GM21529 (cell line): ENCODE measurements around the gene OBP2B.
"Not testable (repeated sequence)": the region's sequence is repeated elsewhere in the genome, so short reads cannot be mapped to it uniquely, and the experiment has no call there.

Experiments used
- ATAC-seq: cut with Tn5 transposase; IDR thresholded peaks from one replicate; pipeline ENCODE4 v1.9.1; 2021; ENCODE audit not compliant: unreplicated experiment

Gene OBP2B

DNA sequence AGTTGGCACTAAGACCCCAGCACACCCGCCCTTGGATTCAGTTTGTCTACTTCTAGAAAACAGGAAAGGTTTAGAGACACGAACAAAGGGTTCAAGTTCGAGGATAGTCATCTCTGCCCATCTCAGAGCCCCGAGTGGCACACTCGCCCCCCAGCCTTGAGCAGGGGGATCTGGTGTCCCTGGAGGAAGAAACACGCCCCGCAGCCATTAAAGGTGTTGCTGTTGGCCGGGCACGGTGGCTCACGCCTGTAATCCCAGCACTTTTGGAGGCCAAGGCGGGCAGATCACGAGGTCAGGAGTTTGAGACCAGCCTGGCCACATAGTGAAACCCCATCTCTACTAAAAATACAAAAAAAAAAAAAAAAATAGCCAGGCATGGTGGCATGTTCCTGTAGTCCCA is 39.4 kb downstream of the OBP2B start:
- ATAC-seq = not testable (repeated sequence)

DNA sequence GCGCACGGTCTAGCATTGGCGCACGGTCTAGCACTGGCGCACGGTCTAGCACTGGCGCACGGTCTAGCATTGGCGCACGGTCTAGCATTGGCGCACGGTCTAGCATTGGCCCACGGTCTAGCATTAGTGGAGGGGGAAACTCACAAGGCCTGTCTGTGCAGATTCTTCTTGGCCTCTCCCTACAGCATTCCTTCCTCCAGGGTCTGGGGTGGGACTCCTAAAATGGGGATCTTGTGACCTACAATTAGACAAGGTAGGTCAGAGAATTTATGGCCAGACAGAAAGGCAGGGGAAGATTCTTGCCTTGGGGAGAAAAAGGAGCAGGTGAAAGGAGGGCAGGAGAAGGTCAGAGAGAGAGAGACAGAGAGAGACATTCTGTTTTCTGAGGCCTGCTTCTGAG is 39.9 kb downstream of the OBP2B start:
- ATAC-seq = no peak

DNA sequence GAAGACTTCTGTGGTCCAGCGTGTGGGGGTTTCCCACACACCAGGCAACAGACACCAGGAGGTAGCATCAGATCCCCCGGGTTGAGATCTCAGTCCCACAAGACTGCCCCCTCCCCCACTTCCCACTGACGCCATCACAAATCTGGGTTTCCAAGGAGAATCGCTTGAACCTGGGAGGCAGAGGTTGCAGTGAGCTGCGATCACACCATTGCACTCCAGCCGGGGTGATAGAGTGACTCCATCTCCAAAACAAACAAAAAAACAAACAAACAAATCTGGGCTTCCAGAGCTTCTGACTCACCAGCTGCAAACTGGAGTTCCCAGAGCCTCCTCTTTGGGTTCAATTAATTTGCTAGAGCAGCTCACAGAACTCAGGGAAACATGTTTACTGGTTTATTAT is 40.6 kb downstream of the OBP2B start:
- ATAC-seq = no peak

DNA sequence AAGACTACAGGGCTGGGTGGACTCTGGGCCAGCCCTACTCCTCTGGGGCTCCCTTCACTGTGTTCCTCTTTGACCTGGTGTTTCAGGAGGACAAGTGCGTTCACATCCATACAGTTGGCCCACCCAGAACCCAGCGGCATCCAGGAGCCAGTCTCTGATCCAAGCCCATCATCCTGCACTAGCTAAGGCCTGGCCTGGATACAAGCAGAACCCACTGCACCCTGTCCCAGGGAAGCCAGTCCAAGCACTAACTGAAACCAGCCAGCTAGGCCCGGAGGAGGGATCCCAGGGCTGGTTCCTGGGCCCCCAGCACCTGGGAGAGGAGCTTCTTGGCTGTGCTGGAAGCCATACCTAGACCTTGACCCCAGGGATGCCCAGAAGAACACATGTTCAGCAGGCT is 41.3 kb downstream of the OBP2B start:
- ATAC-seq = no peak

DNA sequence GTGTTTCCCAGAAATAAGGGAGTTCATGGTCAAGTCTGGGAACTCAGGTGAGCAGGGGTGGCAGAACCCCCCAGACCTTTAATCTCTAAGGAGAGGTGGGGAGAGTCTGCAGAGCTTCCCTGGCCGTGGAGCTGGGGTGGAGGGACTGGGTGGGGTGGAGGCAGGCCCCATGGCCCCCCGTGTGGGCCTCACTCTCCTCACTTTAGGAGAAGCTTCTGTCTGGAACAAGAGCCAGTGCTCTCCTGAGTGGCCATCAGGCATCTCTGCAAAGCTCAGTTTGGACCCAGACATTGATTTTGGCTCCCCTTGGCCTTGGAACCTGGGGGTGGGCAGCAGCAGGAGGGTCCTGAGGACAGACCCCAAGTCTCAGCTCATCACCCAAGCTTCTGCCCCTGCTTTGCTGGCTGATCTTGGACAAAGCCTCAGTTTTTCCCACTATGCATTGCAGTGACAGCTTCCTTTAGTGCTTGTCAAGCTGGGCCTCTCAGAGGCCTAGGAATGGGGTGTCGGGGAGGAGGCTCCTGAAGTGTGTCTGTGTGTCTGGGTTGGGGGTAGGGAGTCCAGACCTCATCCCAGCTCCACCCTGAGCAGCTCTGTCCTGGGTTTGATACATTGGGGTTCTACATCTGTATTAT is 41.8 kb downstream of the OBP2B start:
- no peak for ATAC-seq

DNA sequence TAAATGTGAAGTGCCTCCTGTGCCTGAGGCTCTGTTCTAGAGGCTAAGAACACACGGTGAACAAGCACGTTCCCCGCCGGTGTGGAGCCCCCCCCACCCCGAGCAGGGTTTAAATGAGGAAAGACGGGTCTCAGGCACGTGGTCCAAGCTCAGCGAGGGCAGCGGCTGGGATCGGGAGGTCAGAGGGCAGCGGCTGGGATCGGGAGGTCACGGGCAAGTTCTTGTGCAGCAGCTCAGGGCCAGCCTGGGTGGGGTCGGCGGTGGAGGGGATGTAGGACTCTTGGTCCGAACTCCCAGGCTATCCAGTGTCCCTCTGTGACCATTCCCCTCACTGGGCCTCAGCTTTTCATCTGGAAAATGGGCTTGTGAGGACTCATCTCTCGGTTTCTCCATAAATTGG is 42.7 kb downstream of the OBP2B start:
- no peak for ATAC-seq

DNA sequence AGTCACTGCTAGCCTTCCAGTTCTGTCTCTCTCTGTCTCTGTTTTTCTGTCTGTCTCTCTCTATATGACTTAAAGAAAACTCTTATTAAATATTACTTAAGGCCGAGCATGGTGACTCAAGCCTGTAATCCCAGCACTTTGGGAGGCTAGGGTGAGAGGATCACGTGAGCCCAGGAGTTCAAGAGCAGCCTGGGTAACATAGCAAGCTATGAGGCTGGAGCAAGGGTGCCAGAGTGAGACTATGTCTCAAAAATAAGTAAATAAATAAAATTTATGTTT is 43.7 kb downstream of the OBP2B start:
- ATAC-seq = no peak

DNA sequence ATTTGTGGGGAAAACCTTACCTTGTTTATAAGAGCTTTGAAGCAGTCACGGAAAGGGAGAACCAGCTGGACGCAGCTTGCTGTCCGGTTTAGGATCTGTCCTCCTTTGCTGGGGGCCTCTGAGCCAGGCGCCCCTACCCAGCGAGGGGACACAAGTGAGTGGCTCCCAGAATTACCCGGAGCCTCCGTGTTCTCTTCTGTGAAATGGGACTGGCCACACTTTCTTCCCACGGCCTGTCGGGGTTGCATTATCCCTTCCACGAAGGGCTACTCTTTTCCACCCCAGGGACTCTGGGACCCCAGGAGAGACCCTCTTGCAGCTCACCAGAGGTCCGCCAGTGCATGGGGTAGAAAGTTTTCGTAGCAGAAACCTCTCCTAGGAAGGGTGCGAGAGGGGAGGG is 44.9 kb downstream of the OBP2B start:
- ATAC-seq = no peak

DNA sequence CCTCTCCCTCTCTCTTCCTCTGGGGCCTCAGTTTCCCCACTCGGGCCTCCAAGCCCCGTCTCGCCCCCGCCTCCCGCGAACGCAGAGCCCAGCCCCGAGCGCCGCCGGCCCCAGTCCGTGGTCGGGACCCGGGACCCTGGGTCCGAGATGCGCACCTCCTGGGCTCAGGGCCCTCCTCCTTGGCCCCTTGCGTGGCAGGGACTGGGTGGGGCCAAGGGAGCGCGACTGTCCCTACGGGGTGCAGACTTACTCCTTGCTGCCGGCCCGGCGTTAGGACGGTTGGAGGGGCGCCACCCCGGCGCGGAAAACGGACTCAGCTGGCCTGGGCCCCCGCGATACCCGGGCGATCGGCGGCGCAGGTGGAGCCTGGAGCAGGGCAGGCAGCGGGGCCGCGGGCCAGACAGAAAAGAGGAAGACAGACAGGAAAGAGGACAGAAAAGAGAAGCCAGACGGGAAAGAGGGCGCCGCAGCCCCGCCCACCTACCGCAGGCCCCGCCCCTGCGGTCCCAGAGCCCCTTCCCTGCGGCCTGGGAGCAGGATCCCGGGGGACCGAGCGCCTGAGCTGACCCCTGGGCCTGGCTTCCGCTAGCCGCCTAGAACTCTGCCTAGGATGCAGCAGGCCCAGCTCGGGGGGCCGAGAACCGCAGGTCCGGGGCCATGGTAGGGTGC is 45.4 kb downstream of the OBP2B start, which contains the start of gene GBGT1:
Gene GBGT1, minus strand, starts transcription at position 411 of the 669 bp plus-strand sequence. CDS start 1,502 bp downstream, outside the sequence.
- ATAC-seq = no peak

DNA sequence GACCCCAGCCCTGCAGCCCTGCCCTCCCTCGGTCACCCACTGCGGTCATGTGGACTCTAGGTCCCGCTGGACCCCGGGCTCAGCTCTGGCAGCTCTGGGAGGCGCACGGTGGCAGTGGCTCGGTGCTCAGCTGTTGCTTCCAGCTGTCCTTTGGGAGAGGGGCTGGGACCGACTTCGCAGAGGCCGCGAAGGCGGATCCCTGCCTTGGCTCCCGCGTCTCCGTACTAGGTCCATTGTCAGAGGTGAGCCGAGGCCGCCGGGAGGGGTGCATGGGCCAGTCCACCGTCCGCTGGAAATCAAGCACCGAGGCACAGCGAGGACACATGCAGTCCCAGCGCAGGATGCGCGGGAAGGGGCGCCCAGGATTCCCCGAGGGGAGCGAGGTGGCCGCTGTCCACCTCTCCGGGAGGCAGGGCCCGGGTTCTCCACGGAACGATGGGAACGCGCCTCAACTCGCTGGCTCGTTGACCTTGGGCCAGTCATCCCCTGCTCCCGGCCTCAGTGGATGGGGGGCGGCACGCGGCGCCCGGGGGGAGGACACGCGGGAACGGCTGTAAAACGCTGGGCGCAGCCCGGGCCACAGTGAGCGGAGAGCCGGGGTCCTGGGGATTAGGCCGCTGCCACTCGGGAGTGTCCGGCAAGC is 46.1 kb downstream of the OBP2B start:
- ATAC-seq = no peak

DNA sequence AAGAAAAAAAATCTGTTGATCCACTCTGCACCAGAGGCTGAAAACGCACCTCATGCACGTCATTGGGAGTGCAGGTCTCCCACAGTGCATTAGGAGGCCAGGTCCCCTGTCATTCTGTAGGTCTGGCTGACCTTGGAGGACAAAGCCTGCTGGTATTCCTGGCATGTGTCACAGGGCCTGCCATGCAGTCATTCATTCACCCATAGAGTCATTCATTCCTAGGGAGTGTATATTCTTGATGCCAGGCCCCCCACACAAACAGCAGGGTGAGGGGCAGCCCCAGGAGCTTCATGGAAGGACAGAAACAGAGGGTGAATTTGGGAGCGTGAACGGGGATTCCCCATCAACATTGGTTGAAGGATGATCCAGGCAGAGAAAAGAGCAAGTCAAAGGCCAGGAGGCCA is 47.5 kb downstream of the OBP2B start:
- no peak for ATAC-seq

DNA sequence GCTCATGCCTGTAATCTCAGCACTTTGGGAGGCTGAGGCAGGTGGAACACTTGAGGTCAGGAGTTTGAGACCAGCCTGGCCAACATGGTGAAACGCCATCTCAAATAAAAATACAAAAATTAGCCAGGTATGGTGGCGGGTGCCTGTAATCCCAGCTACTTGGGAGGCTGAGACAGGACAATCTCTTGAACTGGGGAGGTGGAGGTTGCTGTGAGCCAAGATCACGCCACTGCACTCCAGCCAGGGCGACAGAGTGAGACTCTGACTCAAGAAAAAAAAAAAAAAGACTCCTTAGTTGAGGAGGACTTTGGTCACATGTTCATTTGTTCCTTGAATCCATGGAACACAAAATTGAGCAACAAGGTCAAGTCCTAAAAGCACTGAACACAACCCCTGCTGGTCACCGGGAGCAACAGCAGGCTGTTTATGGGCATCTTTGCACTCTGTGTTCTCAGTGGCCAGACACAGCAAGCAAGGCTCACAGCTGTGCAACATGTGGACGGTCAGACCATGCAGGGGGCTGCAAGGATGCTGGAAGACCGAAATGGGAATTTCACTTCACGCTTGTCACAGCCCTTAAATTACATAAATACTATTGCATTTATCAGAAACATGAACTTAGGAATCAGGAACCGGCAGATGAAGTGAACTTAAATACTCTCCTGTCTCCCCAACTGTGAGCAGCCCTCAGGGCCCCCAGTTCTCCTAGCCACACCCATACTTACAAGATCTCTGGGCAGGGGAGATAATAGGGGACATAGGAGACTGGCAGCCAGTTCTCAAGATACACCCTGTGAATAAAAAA is 48.1 kb downstream of the OBP2B start:
- no peak for ATAC-seq

DNA sequence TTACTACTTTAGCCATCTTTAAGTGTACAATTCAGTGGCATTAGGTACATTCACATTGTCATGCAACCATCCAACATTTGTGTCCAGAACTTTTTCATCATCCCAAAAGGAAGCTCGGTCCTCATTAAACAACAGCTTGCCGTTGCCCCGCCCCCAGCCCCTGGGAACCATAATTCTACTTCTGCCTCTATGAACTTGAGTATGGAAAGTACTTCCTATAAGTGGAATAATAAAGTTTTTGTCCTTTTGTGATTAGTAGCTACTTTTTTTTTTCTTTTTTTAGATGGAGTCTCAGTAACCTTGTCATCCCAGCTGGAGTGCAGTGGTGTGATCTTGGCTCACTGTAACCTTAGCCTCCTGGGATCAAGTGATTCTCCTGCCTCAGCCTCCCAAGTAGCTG is 50.4 kb downstream of the OBP2B start:
- no peak for ATAC-seq
